ENCODE results near the gene MYH7. TPM values are rescaled to one million over a fixed set of nuclear protein-coding genes. Genes with fewer than 3 reads are reported as not detected.

The MYH7 gene
- total and polyA plus RNA-seq, 4 donors = 0.99 to 2.9 (median 1.7) TPM

DNA sequence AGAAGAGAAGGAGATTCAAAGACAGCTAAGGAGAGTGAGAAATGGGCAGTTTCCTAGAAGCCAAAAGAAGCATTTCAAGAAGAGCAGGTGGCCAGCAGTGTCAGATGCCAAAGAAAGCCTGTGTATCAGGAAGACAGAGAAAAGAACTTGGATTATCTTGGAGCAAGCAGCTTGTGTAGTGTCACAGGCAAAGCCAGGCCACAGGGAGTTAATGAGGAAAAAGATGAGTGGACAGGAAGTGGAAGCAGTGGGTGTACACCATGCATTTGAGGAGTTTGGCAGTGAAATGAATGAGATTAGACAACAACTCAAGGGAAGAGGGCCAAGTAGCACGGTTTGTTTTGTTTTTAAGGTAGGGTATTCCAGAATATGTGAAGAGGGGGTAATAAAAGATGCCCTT is 5.6 kb upstream of the MYH7 start:
- Histone ChIP-seq H3K36me3 (ENCODE audit: control insufficient read depth, insufficient read depth, low read length) (no peaks in the 10 kb centered on the region), H3K27ac (ENCODE audit: low read depth, low read length) (no peak overlapping the region), H3K27me3 (ENCODE audit: control insufficient read depth, insufficient read depth, low read length) (no peaks in the 10 kb centered on the region), H3K4me1 (ENCODE audit: control insufficient read depth, insufficient read depth, low read length) (peaks cover 35% of the 10 kb centered on the region), H3K9me3 (ENCODE audit: control insufficient read depth, insufficient read depth, low read length) (no peaks in the 10 kb centered on the region), H3K4me3 (ENCODE audit: low read depth, low read length) (no peak overlapping the region)
- WGBS (ENCODE audit: insufficient coverage) = no CpG with 5 or more reads among the region's 1 CpG
- no peak for DNase-seq (ENCODE audit: low read depth in 4 of 6, low spot score in 6 of 6)

GRCh38 chr14:23439107-23439835 is 3.8 kb upstream of the MYH7 start:
- Histone ChIP-seq H3K27ac (ENCODE audit: low read depth, low read length) (no peak overlapping the region), H3K4me3 (ENCODE audit: low read depth, low read length) (no peak overlapping the region), H3K4me1 (ENCODE audit: control insufficient read depth, insufficient read depth, low read length) (peaks cover 43% of the 10 kb centered on the region), H3K27me3 (ENCODE audit: control insufficient read depth, insufficient read depth, low read length) (no peaks in the 10 kb centered on the region), H3K9me3 (ENCODE audit: control insufficient read depth, insufficient read depth, low read length) (no peaks in the 10 kb centered on the region), H3K36me3 (ENCODE audit: control insufficient read depth, insufficient read depth, low read length) (no peaks in the 10 kb centered on the region)
- DNase-seq (ENCODE audit: low read depth in 4 of 6, low spot score in 6 of 6) = no peak
- WGBS (ENCODE audit: insufficient coverage) = 93% methylated on average over 5 of the region's 6 CpGs

DNA sequence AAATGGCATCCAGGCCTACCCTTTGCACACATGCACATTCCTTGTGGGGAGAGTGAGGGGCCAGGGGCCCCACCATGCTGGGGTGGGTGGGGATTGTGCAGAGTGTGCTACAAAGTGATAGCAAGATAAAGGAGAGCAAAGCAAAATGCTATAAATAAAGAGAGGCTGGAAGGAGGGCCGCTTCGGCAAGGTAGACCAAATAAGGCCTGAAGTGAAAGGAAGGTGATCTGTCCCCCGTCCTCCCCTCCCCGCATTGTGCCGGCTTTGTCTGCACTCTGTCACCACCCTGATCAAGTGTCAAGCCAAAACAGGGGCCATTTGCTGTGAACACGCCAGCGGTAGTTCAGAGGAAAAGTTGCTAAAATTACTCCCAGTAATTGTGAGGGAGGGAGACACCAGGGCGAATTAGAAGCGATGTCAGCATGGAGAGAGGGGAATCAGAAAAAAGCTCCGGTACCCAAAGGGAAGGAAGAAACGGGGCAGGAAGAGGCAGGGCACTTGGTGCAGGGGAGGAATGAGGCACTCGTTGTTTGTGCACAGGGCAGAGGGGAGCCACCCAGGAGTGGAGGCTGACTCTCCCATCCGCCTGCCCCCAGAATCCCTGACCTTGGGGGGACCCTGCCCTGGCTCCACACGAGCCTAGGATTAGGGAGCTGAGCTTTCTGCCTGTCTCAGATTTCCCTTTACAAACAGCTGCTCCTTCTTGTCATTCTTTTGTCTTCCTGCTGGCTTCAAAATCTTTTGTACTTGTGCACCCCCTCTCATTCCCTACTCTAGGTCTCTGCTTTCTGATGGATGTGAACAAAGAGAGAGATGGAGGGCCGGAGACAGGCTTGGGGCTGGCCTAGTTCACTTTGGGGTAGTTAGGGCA is 2.9 kb upstream of the MYH7 start:
- no peaks in the 10 kb centered on the region for H3K36me3 ChIP-seq (ENCODE audit: control insufficient read depth, insufficient read depth, low read length)
- H3K4me1 ChIP-seq (ENCODE audit: control insufficient read depth, insufficient read depth, low read length) = peaks cover 43% of the 10 kb centered on the region
- 45% methylated on average over 14 of the region's 15 CpGs for WGBS (ENCODE audit: insufficient coverage)
- H3K27ac ChIP-seq (ENCODE audit: low read depth, low read length) = no peak overlapping the region
- H3K9me3 ChIP-seq (ENCODE audit: control insufficient read depth, insufficient read depth, low read length) = no peaks in the 10 kb centered on the region
- H3K4me3 ChIP-seq (ENCODE audit: low read depth, low read length) = no peak overlapping the region
- no peak for DNase-seq (ENCODE audit: low read depth in 4 of 6, low spot score in 6 of 6)
- H3K27me3 ChIP-seq (ENCODE audit: control insufficient read depth, insufficient read depth, low read length) = no peaks in the 10 kb centered on the region

DNA sequence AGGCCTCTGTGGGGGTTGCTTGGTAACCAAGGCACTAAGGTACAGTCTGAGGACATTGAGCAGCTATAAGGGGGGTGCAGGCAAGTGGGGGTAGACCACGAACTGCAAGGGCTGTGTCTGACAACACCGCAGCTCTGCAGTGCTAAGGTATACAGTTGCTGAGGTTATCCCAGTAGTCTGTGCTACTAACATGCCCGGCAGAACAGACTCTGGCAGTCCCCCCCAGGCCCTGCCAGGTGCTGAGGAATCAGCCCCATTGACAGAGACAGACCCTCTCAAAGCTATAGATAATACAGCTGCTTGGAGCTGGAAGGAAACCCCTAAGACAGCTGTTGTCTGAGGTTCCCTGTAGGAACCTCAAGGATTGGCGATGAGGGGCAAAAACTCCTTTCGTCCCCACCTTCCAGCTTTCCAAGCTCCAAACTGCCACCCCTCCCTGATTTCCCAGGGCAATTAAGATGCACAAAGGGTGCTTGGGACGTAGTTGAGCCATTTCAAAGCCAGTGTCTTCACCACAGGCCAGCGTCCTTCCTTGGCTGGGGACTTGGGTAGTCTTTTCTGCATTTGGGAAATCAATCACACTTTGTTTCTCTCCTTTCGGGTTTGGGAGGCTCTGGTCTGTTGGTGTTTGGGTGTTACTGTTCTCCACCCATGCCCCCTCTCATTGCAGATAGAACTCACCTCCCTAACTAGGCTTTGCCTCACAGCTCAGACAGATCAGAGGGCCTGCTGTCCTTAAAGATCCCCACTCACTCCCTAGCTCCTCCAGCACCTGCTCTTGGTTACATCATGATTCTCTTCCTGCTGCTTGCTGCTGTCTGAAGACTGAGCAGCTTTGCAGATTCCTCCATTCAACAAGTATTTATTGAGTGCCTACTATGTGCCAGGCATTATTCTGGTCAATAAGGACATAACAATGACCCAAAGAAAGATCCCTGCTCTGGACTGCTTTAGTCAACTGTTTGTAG is 2.0 kb upstream of the MYH7 start:
- no peak overlapping the region for H3K4me3 ChIP-seq (ENCODE audit: low read depth, low read length)
- H3K27ac ChIP-seq (ENCODE audit: low read depth, low read length) = peak overlapping the region; percentile 74
- no peaks in the 10 kb centered on the region for H3K27me3 ChIP-seq (ENCODE audit: control insufficient read depth, insufficient read depth, low read length)
- WGBS (ENCODE audit: insufficient coverage) = 31% methylated on average over 4 of the region's 8 CpGs
- no peaks in the 10 kb centered on the region for H3K36me3 ChIP-seq (ENCODE audit: control insufficient read depth, insufficient read depth, low read length)
- no peaks in the 10 kb centered on the region for H3K9me3 ChIP-seq (ENCODE audit: control insufficient read depth, insufficient read depth, low read length)
- H3K4me1 ChIP-seq (ENCODE audit: control insufficient read depth, insufficient read depth, low read length) = peaks cover 37% of the 10 kb centered on the region
- no peak for DNase-seq (ENCODE audit: low read depth in 4 of 6, low spot score in 6 of 6)

GRCh38 chr14:23436327-23437132 is 1.1 kb upstream of the MYH7 start:
- Histone ChIP-seq H3K9me3 (ENCODE audit: control insufficient read depth, insufficient read depth, low read length) (no peaks in the 10 kb centered on the region), H3K4me3 (ENCODE audit: low read depth, low read length) (no peak overlapping the region), H3K4me1 (ENCODE audit: control insufficient read depth, insufficient read depth, low read length) (peaks cover 41% of the 10 kb centered on the region), H3K27ac (ENCODE audit: low read depth, low read length) (peak overlapping the region; percentile 86), H3K27me3 (ENCODE audit: control insufficient read depth, insufficient read depth, low read length) (no peaks in the 10 kb centered on the region), H3K36me3 (ENCODE audit: control insufficient read depth, insufficient read depth, low read length) (no peaks in the 10 kb centered on the region)
- DNase-seq (ENCODE audit: low read depth in 4 of 6, low spot score in 6 of 6) = peak; percentile 84 to 99 (median 90)
- WGBS (ENCODE audit: insufficient coverage) = 21% methylated on average over 10 of the region's 15 CpGs

GRCh38 chr14:23434488-23435222 is 805 bp downstream of the MYH7 start:
- Histone ChIP-seq H3K4me3 (ENCODE audit: low read depth, low read length) (no peak overlapping the region), H3K9me3 (ENCODE audit: control insufficient read depth, insufficient read depth, low read length) (no peaks in the 10 kb centered on the region), H3K27ac (ENCODE audit: low read depth, low read length) (no peak overlapping the region), H3K27me3 (ENCODE audit: control insufficient read depth, insufficient read depth, low read length) (no peaks in the 10 kb centered on the region), H3K4me1 (ENCODE audit: control insufficient read depth, insufficient read depth, low read length) (peaks cover 56% of the 10 kb centered on the region), H3K36me3 (ENCODE audit: control insufficient read depth, insufficient read depth, low read length) (no peaks in the 10 kb centered on the region)
- no peak for DNase-seq (ENCODE audit: low read depth in 4 of 6, low spot score in 6 of 6)
- 74% methylated on average over 8 of the region's 8 CpGs for WGBS (ENCODE audit: insufficient coverage)

DNA sequence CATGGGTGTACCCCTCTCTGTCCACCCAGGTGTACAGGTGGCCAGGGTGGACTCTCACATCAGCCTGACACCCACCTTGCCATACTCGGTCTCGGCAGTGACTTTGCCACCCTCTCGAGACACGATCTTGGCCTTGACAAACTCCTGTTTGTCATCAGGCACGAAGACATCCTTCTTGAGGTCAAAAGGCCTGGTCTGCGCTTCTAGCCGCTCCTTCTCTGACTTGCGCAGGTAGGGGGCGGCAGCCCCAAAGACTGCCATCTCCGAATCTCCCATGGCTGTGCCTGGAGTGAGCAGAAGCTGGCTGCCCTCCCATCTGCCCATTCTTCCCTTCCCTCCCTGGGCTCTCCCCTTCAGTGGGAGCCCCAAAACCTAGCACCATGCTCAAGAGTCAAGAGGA is 2.0 kb downstream of the MYH7 start:
- DNase-seq (ENCODE audit: low read depth in 4 of 6, low spot score in 6 of 6) = no peak
- H3K27ac ChIP-seq (ENCODE audit: low read depth, low read length) = no peak overlapping the region
- H3K27me3 ChIP-seq (ENCODE audit: control insufficient read depth, insufficient read depth, low read length) = no peaks in the 10 kb centered on the region
- no peaks in the 10 kb centered on the region for H3K36me3 ChIP-seq (ENCODE audit: control insufficient read depth, insufficient read depth, low read length)
- H3K4me1 ChIP-seq (ENCODE audit: control insufficient read depth, insufficient read depth, low read length) = peaks cover 52% of the 10 kb centered on the region
- no peak overlapping the region for H3K4me3 ChIP-seq (ENCODE audit: low read depth, low read length)
- 76% methylated on average over 10 of the region's 10 CpGs for WGBS (ENCODE audit: insufficient coverage)
- H3K9me3 ChIP-seq (ENCODE audit: control insufficient read depth, insufficient read depth, low read length) = no peaks in the 10 kb centered on the region

DNA sequence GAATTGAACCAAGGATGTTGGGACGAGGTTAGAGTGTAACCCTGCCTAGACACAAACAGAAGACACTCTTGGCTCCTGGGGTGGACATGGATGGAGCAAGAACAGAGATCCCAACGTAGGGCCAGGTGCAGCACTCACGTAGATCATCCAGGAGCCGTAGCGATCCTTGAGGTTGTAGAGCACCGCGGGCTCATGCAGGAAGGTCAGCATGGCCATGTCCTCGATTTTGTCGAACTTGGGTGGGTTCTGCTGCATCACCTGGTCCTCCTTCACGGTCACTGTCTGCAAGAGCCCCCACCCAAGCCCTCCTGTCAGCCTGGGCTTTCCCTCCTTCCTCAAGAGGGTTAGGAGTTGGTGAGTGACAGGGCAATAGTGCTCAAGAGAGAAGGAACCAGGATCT is 2.5 kb downstream of the MYH7 start:
- no peaks in the 10 kb centered on the region for H3K27me3 ChIP-seq (ENCODE audit: control insufficient read depth, insufficient read depth, low read length)
- DNase-seq (ENCODE audit: low read depth in 4 of 6, low spot score in 6 of 6) = no peak
- H3K27ac ChIP-seq (ENCODE audit: low read depth, low read length) = no peak overlapping the region
- no peak overlapping the region for H3K4me3 ChIP-seq (ENCODE audit: low read depth, low read length)
- no peaks in the 10 kb centered on the region for H3K9me3 ChIP-seq (ENCODE audit: control insufficient read depth, insufficient read depth, low read length)
- WGBS (ENCODE audit: insufficient coverage) = 96% methylated on average over 9 of the region's 10 CpGs
- H3K36me3 ChIP-seq (ENCODE audit: control insufficient read depth, insufficient read depth, low read length) = no peaks in the 10 kb centered on the region
- peaks cover 47% of the 10 kb centered on the region for H3K4me1 ChIP-seq (ENCODE audit: control insufficient read depth, insufficient read depth, low read length)
